Measurements from ENCODE around the gene POLR3H. TPM values are rescaled to one million over a fixed set of nuclear protein-coding genes. Genes with fewer than 3 reads are reported as not detected.
A peak's percentile ranks its signal among the peaks of the same experiment; 100 is the strongest.

POLR3H gene
- total RNA-seq, 1 donor from 2014 or later = 44.5 TPM

DNA sequence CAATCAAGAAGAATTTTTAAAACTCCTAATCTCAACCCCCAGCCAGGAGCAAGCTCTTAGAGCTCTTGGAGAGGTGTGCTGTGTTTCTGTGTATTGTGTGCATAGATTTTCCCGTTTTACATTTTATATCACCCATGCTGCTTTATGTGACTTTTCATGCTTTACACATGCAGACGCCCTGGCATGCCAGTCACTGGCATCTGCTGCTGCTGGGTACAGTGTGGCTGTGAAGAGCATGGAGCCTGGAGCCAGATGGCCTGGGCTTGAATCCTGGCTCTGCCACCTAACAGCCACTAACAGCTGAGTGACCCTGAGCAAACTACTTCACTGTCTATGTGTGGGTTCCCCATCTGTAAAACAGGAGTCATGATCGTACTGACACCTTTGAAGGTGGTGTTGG, 23.1 kb downstream of the POLR3H start:
- no peak overlapping the region for H3K4me2 ChIP-seq (ENCODE audit: low read length)
- H3K9ac ChIP-seq (ENCODE audit: low read length) = no peak overlapping the region
- peaks cover 32% of the 10 kb centered on the region for H4K20me1 ChIP-seq (ENCODE audit: insufficient read depth, low read length)
- Mint-ChIP-seq H3K36me3 (ENCODE audit: low read depth, unreplicated experiment) (peaks cover 4% of the 10 kb centered on the region), H3K4me1 (ENCODE audit: low read depth, unreplicated experiment) (peaks cover 6% of the 10 kb centered on the region), H3K9me3 (ENCODE audit: unreplicated experiment) (peaks cover 2% of the 10 kb centered on the region), H3K27ac (ENCODE audit: unreplicated experiment) (no peak overlapping the region), H3K4me3 (ENCODE audit: unreplicated experiment) (no peak overlapping the region), H3K27me3 (ENCODE audit: low read depth, unreplicated experiment) (no peaks in the 10 kb centered on the region)
- H3K27ac ChIP-seq (ENCODE audit: low read depth, low read length) = no peak overlapping the region
- no peaks in the 10 kb centered on the region for H3K79me2 ChIP-seq (ENCODE audit: insufficient read depth, low read length)
- no peak for FAIRE-seq
- H2AFZ ChIP-seq (ENCODE audit: low read depth, low read length) = no peak overlapping the region
- H3K4me1 ChIP-seq (ENCODE audit: insufficient read depth, low read length) = peaks cover 9% of the 10 kb centered on the region
- H3K4me3 ChIP-seq (ENCODE audit: insufficient read depth, low read depth, low read length) = no peak overlapping the region
- no peaks in the 10 kb centered on the region for H3K9me3 ChIP-seq (ENCODE audit: insufficient read depth, low read depth, low read length)
- TF ChIP-seq EZH2 (IDR thresholded peaks at IDR 0.05; ENCODE audit: insufficient read depth, low read length) = no peak
- TF ChIP-seq, protein P1, sequence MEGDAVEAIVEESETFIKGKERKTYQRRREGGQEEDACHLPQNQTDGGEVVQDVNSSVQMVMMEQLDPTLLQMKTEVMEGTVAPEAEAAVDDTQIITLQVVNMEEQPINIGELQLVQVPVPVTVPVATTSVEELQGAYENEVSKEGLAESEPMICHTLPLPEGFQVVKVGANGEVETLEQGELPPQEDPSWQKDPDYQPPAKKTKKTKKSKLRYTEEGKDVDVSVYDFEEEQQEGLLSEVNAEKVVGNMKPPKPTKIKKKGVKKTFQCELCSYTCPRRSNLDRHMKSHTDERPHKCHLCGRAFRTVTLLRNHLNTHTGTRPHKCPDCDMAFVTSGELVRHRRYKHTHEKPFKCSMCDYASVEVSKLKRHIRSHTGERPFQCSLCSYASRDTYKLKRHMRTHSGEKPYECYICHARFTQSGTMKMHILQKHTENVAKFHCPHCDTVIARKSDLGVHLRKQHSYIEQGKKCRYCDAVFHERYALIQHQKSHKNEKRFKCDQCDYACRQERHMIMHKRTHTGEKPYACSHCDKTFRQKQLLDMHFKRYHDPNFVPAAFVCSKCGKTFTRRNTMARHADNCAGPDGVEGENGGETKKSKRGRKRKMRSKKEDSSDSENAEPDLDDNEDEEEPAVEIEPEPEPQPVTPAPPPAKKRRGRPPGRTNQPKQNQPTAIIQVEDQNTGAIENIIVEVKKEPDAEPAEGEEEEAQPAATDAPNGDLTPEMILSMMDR (IDR thresholded peaks at IDR 0.05; ENCODE audit: insufficient read depth, low read depth, low read length) = no peak
- DNase-seq (ENCODE audit: low read depth) = no peak
- H3K27me3 ChIP-seq (ENCODE audit: insufficient read depth, low read length) = no peaks in the 10 kb centered on the region
- H3K36me3 ChIP-seq (ENCODE audit: insufficient read depth, low read length) = peaks cover 9% of the 10 kb centered on the region

DNA sequence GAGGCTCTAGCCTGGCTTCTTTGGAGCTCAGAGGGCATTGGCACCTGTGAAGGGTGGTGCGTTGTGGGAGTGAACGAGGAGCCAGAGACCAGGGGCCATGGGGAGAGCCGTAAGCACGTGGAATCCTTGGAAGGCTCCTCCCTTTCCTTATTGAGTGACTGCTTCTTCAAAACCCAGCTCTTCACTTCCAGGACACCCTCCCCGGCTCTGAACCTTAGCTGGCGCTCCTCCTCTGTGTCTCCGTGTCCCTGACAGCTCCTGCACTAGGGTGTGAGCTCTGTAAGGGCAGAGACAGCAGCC, 26.3 kb downstream of the POLR3H start:
- no peaks in the 10 kb centered on the region for H3K9me3 ChIP-seq (ENCODE audit: insufficient read depth, low read depth, low read length)
- DNase-seq (ENCODE audit: low read depth) (no peak), FAIRE-seq (no peak)
- no peak overlapping the region for H2AFZ ChIP-seq (ENCODE audit: low read depth, low read length)
- no peaks in the 10 kb centered on the region for H3K27me3 ChIP-seq (ENCODE audit: insufficient read depth, low read length)
- H3K9ac ChIP-seq (ENCODE audit: low read length) = no peak overlapping the region
- H3K4me3 Mint-ChIP-seq (ENCODE audit: unreplicated experiment) = no peak overlapping the region
- no peak overlapping the region for H3K27ac ChIP-seq (ENCODE audit: low read depth, low read length)
- H3K27ac Mint-ChIP-seq (ENCODE audit: unreplicated experiment) = no peak overlapping the region
- no peaks in the 10 kb centered on the region for H3K27me3 Mint-ChIP-seq (ENCODE audit: low read depth, unreplicated experiment)
- H3K4me1 ChIP-seq (ENCODE audit: insufficient read depth, low read length) = peaks cover 4% of the 10 kb centered on the region
- H3K9me3 Mint-ChIP-seq (ENCODE audit: unreplicated experiment) = peaks cover under 1% of the 10 kb centered on the region
- H3K36me3 Mint-ChIP-seq (ENCODE audit: low read depth, unreplicated experiment) = peaks cover 5% of the 10 kb centered on the region
- no peaks in the 10 kb centered on the region for H3K79me2 ChIP-seq (ENCODE audit: insufficient read depth, low read length)
- peaks cover 9% of the 10 kb centered on the region for H3K4me1 Mint-ChIP-seq (ENCODE audit: low read depth, unreplicated experiment)
- H4K20me1 ChIP-seq (ENCODE audit: insufficient read depth, low read length) = peaks cover 21% of the 10 kb centered on the region
- no peak overlapping the region for H3K4me2 ChIP-seq (ENCODE audit: low read length)
- TF ChIP-seq, protein P1 (IDR thresholded peaks at IDR 0.05; ENCODE audit: insufficient read depth, low read depth, low read length) = no peak
- no peak for TF ChIP-seq EZH2 (IDR thresholded peaks at IDR 0.05; ENCODE audit: insufficient read depth, low read length)
- peaks cover 17% of the 10 kb centered on the region for H3K36me3 ChIP-seq (ENCODE audit: insufficient read depth, low read length)
- no peak overlapping the region for H3K4me3 ChIP-seq (ENCODE audit: insufficient read depth, low read depth, low read length)

DNA sequence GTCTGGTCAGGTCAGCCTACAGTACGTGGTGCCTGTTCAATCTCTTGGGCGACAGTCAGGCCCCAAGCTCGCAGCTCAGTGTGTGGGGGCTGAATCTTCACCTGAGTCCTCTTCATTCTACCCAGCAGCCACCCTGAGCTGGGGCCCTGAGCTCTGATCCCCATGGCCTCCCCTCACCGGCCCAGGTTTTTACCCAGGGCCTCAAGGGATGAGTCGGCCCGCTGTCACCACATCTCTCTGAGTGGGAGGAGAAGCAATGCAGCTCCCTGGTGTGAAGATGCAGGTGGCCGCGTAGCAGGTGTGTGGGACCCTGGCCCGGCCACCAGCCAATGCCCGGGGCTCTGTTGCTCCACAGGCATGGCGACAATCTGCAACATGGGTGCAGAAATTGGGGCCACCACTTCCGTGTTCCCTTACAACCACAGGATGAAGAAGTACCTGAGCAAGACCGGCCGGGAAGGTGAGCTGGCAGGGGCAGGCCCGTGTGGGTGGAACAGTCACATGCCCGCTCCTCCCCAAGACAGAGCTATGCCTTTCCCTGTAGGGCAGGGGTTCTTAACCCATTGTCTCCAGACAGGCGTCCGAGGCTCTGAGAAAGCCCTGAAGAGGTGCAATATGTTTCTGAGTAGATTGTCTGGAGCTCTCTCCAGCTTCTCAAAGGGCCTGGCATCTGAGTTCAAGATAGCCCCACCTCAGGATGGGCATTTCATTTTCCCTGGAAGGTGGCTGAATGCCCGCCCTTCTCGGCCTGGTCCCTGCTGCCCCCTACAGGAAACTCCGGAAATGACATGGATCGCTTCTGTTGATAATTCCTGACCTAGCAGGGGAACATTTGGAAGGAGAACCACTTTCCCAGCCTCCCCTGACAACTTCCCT, 26.9 kb downstream of the POLR3H start:
- H3K9ac ChIP-seq (ENCODE audit: low read length) = no peak overlapping the region
- no peak overlapping the region for H3K27ac Mint-ChIP-seq (ENCODE audit: unreplicated experiment)
- no peaks in the 10 kb centered on the region for H3K79me2 ChIP-seq (ENCODE audit: insufficient read depth, low read length)
- H3K4me2 ChIP-seq (ENCODE audit: low read length) = no peak overlapping the region
- peaks cover 7% of the 10 kb centered on the region for H3K36me3 Mint-ChIP-seq (ENCODE audit: low read depth, unreplicated experiment)
- peaks cover 21% of the 10 kb centered on the region for H4K20me1 ChIP-seq (ENCODE audit: insufficient read depth, low read length)
- FAIRE-seq (peak; percentile 55), DNase-seq (ENCODE audit: low read depth) (no peak)
- H3K9me3 ChIP-seq (ENCODE audit: insufficient read depth, low read depth, low read length) = no peaks in the 10 kb centered on the region
- peak overlapping the region; percentile 40 for H3K4me3 Mint-ChIP-seq (ENCODE audit: unreplicated experiment)
- peaks cover 14% of the 10 kb centered on the region for H3K36me3 ChIP-seq (ENCODE audit: insufficient read depth, low read length)
- no peak overlapping the region for H2AFZ ChIP-seq (ENCODE audit: low read depth, low read length)
- H3K4me1 ChIP-seq (ENCODE audit: insufficient read depth, low read length) = peaks cover 10% of the 10 kb centered on the region
- TF ChIP-seq, protein P1 (IDR thresholded peaks at IDR 0.05; ENCODE audit: insufficient read depth, low read depth, low read length) = peak; percentile 77
- TF ChIP-seq EZH2 (IDR thresholded peaks at IDR 0.05; ENCODE audit: insufficient read depth, low read length) = no peak
- H3K9me3 Mint-ChIP-seq (ENCODE audit: unreplicated experiment) = no peaks in the 10 kb centered on the region
- no peaks in the 10 kb centered on the region for H3K27me3 ChIP-seq (ENCODE audit: insufficient read depth, low read length)
- no peaks in the 10 kb centered on the region for H3K27me3 Mint-ChIP-seq (ENCODE audit: low read depth, unreplicated experiment)
- no peak overlapping the region for H3K27ac ChIP-seq (ENCODE audit: low read depth, low read length)
- no peak overlapping the region for H3K4me3 ChIP-seq (ENCODE audit: insufficient read depth, low read depth, low read length)
- H3K4me1 Mint-ChIP-seq (ENCODE audit: low read depth, unreplicated experiment) = peaks cover 15% of the 10 kb centered on the region

All from astrocyte (in vitro differentiated cells and primary cell).